Mucosa of descending colon (tissue), 3 donors: Measurements from ENCODE around the gene ACOXL. TPM values are rescaled to one million over a fixed set of nuclear protein-coding genes. Genes with fewer than 3 reads are reported as not detected.

Experiments
- ATAC-seq: fragments of 200-7000 bp; cut with Tn5 transposase; one replicate; pipeline ENCODE4 v1.9.1; 2020; ENCODE audit warnings: mild to moderate bottlenecking, moderate library complexity
- DNase-seq, 3 donors: peaks; one replicate each; pipeline ENCODE4 v3.0.0-alpha.2; 2020
- H3K36me3 ChIP-seq: fragments of 200-600 bp; one replicate; pipeline ENCODE4 v1.8.0; 2021; ENCODE audit warnings: low read depth, mild to moderate bottlenecking
- H3K4me1 ChIP-seq: fragments of 200-600 bp; one replicate; pipeline ENCODE4 v1.8.0; 2021; ENCODE audit warnings: low read depth, mild to moderate bottlenecking
- H3K4me3 ChIP-seq: fragments of 200-600 bp; one replicate; pipeline ENCODE4 v1.8.0; 2021; ENCODE audit warnings: mild to moderate bottlenecking
- H3K9me3 ChIP-seq: fragments of 200-600 bp; one replicate; pipeline ENCODE4 v1.8.0; 2021; ENCODE audit warnings: mild to moderate bottlenecking
- CTCF ChIP-seq: fragments of 200-600 bp; IDR thresholded peaks from one replicate; pipeline ENCODE4 v1.8.0; 2022; ENCODE audit warnings: antibody characterized with exemption, mild to moderate bottlenecking
- intact Hi-C, 2 donors: fragments of 100-400 bp; cut with DNase I in 1 of 2; cut with micrococcal nuclease in 1 of 2; formaldehyde crosslinking; loops; one replicate each; pipeline versions ENCODE4 v1.11.0 to v1.11.1; 2022; cut with DNase I, micrococcal nuclease
- total RNA-seq, 3 donors: library from RNA; stranded (reverse); fragmentation: NEBNext Ultra II Directional in 2 of 3; extraction: Animal tissue kit (Norgen Biotek cat#: 25700) in 2 of 3; gene quantifications; one replicate each; pipeline versions ENCODE4 v1.2.1 to v1.2.4, GENCODE V29; 2021 to 2023
- donor health status: DM: no; HTN: no; CAD: no; lungs with moderate emphysema.
- donor health status: DM: no; HTN: no; CAD: no.
- donor health status: DM: no; HTN: yes; CAD: no.

The ACOXL gene
- total RNA-seq, 3 donors from 2014 or later = 0.51 to 1.2 (median 0.87) TPM

GRCh38 chr2:110992886-110993285 lies 260.5 kb downstream of the ACOXL start:
- H3K36me3 ChIP-seq = no peaks in the 10 kb centered on the region
- no peak overlapping the region for H3K4me3 ChIP-seq
- DNase-seq (no peak), ATAC-seq (no peak)
- H3K4me1 ChIP-seq = no peaks in the 10 kb centered on the region
- intact Hi-C loops = no loop called here
- TF ChIP-seq CTCF = no peak
- H3K9me3 ChIP-seq = no peaks in the 10 kb centered on the region

- ATAC-seq (peak; percentile 57), DNase-seq (no peak)
- TF ChIP-seq CTCF = no peak
- no peaks in the 10 kb centered on the region for H3K9me3 ChIP-seq
- no peak overlapping the region for H3K4me3 ChIP-seq
- intact Hi-C loops = no loop called here
- no peaks in the 10 kb centered on the region for H3K36me3 ChIP-seq
- H3K4me1 ChIP-seq = no peaks in the 10 kb centered on the region
Measured at GRCh38 chr2:110993557-110994231, 261.3 kb downstream of the ACOXL start.

- no peak for ATAC-seq
- intact Hi-C loops = no loop called here
- no peak for TF ChIP-seq CTCF
- Histone ChIP-seq H3K36me3 (no peaks in the 10 kb centered on the region), H3K4me1 (no peaks in the 10 kb centered on the region), H3K9me3 (no peaks in the 10 kb centered on the region), H3K4me3 (no peak overlapping the region)
- DNase-seq = no peak
Measured at GRCh38 chr2:110994250-110994961, 262.0 kb downstream of the ACOXL start.

GRCh38 chr2:110995911-110996310 lies 263.5 kb downstream of the ACOXL start:
- intact Hi-C loops = no loop called here

GRCh38 chr2:110997331-110998045 lies 265.1 kb downstream of the ACOXL start:
- H3K9me3 ChIP-seq = no peaks in the 10 kb centered on the region
- DNase-seq (peak in 1 of 3 donors; percentile 61), ATAC-seq (peak; percentile 38)
- TF ChIP-seq CTCF = no peak
- no peaks in the 10 kb centered on the region for H3K4me1 ChIP-seq
- intact Hi-C loops = no loop called here
- no peak overlapping the region for H3K4me3 ChIP-seq
- no peaks in the 10 kb centered on the region for H3K36me3 ChIP-seq

More at GRCh38 chr2:110995911-110996310, 263.5 kb downstream of the ACOXL start:
- Histone ChIP-seq H3K4me3 (no peak overlapping the region), H3K4me1 (no peaks in the 10 kb centered on the region), H3K36me3 (no peaks in the 10 kb centered on the region), H3K9me3 (no peaks in the 10 kb centered on the region)
- DNase-seq = no peak
- TF ChIP-seq CTCF = no peak
- no peak for ATAC-seq
